Activated T-cell treated with anti-CD3 and anti-CD28 coated beads, Interleukin-2, amount 50 U/mL, for 24 hours (primary cell): ENCODE results near the gene CYP26A1.

Experiments used
- DNase-seq: peaks from one replicate; pipeline ENCODE4 v3.0.0-alpha.2; 2020
- H3K27ac Mint-ChIP-seq: 2 replicates; pipeline ENCODE4 v1.8.0; 2020; ENCODE audit warnings: mild to moderate bottlenecking, mixed read lengths
- H3K27me3 Mint-ChIP-seq: 2 replicates; pipeline ENCODE4 v1.8.0; 2020; ENCODE audit warnings: mixed read lengths
- H3K36me3 Mint-ChIP-seq: 2 replicates; pipeline ENCODE4 v1.8.0; 2020; ENCODE audit warnings: low read depth, mixed read lengths
- H3K4me1 Mint-ChIP-seq: 2 replicates; pipeline ENCODE4 v1.8.0; 2020; ENCODE audit warnings: low read depth, mixed read lengths
- H3K4me3 Mint-ChIP-seq: 2 replicates; pipeline ENCODE4 v1.8.0; 2020; ENCODE audit warnings: mild to moderate bottlenecking, moderate library complexity, mixed read lengths
- H3K9me3 Mint-ChIP-seq: 2 replicates; pipeline ENCODE4 v1.8.0; 2020; ENCODE audit warnings: mixed read lengths

The CYP26A1 gene

GRCh38 chr10:93110472-93111146 is 36.9 kb downstream of the CYP26A1 start:
- Mint-ChIP-seq H3K4me1 (peaks cover 4% of the 10 kb centered on the region), H3K27ac (no peak overlapping the region), H3K4me3 (no peak overlapping the region), H3K27me3 (peaks cover 7% of the 10 kb centered on the region), H3K36me3 (no peaks in the 10 kb centered on the region), H3K9me3 (no peaks in the 10 kb centered on the region)
- no peak for DNase-seq

GRCh38 chr10:93113042-93113441 is 39.3 kb downstream of the CYP26A1 start:
- Mint-ChIP-seq H3K9me3 (no peaks in the 10 kb centered on the region), H3K27ac (no peak overlapping the region), H3K4me3 (no peak overlapping the region), H3K4me1 (peaks cover 12% of the 10 kb centered on the region), H3K36me3 (no peaks in the 10 kb centered on the region), H3K27me3 (peaks cover 7% of the 10 kb centered on the region)
- DNase-seq, result no peak

- H3K27me3 Mint-ChIP-seq, result peaks cover 7% of the 10 kb centered on the region
- no peaks in the 10 kb centered on the region for H3K9me3 Mint-ChIP-seq
- H3K36me3 Mint-ChIP-seq, result no peaks in the 10 kb centered on the region
- H3K27ac Mint-ChIP-seq, result no peak overlapping the region
- H3K4me1 Mint-ChIP-seq, result peaks cover 12% of the 10 kb centered on the region
- peak; percentile 78 for DNase-seq
- H3K4me3 Mint-ChIP-seq, result no peak overlapping the region
These were observed 42.1 kb downstream of the CYP26A1 start for GRCh38 chr10:93115661-93116383.

- no peaks in the 10 kb centered on the region for H3K27me3 Mint-ChIP-seq
- DNase-seq, result no peak
- peaks cover 3% of the 10 kb centered on the region for H3K36me3 Mint-ChIP-seq
- H3K4me3 Mint-ChIP-seq, result no peak overlapping the region
- H3K4me1 Mint-ChIP-seq, result peaks cover 29% of the 10 kb centered on the region
- H3K27ac Mint-ChIP-seq, result no peak overlapping the region
- peaks cover 7% of the 10 kb centered on the region for H3K9me3 Mint-ChIP-seq
These were observed 47.6 kb downstream of the CYP26A1 start for GRCh38 chr10:93121311-93121710.

GRCh38 chr10:93123766-93124165 is 50.1 kb downstream of the CYP26A1 start:
- Mint-ChIP-seq H3K4me1 (peaks cover 27% of the 10 kb centered on the region), H3K9me3 (peaks cover 16% of the 10 kb centered on the region), H3K4me3 (no peak overlapping the region), H3K36me3 (peaks cover 7% of the 10 kb centered on the region), H3K27ac (no peak overlapping the region), H3K27me3 (no peaks in the 10 kb centered on the region)
- DNase-seq, result no peak

GRCh38 chr10:93124580-93125318 is 51.1 kb downstream of the CYP26A1 start:
- DNase-seq, result no peak
- Mint-ChIP-seq H3K27me3 (no peaks in the 10 kb centered on the region), H3K4me1 (peaks cover 27% of the 10 kb centered on the region), H3K9me3 (peaks cover 16% of the 10 kb centered on the region), H3K36me3 (peaks cover 7% of the 10 kb centered on the region), H3K4me3 (peak overlapping the region; percentile 31), H3K27ac (no peak overlapping the region)

- Mint-ChIP-seq H3K4me1 (peaks cover 27% of the 10 kb centered on the region), H3K27ac (no peak overlapping the region), H3K36me3 (peaks cover 7% of the 10 kb centered on the region), H3K9me3 (peaks cover 16% of the 10 kb centered on the region), H3K27me3 (no peaks in the 10 kb centered on the region), H3K4me3 (no peak overlapping the region)
- no peak for DNase-seq
These were observed 52.3 kb downstream of the CYP26A1 start for GRCh38 chr10:93125966-93126365.

GRCh38 chr10:93126483-93127052 is 52.9 kb downstream of the CYP26A1 start:
- H3K9me3 Mint-ChIP-seq, result peaks cover 16% of the 10 kb centered on the region
- DNase-seq, result no peak
- H3K4me1 Mint-ChIP-seq, result peaks cover 27% of the 10 kb centered on the region
- no peaks in the 10 kb centered on the region for H3K27me3 Mint-ChIP-seq
- no peak overlapping the region for H3K27ac Mint-ChIP-seq
- H3K4me3 Mint-ChIP-seq, result no peak overlapping the region
- H3K36me3 Mint-ChIP-seq, result peaks cover 7% of the 10 kb centered on the region
